Astrocyte (in vitro differentiated cells and primary cell): ENCODE results near the gene STRN3.

ENCODE experiments used
- CTCF ChIP-seq: IDR thresholded peaks from 2 replicates; pipeline ENCODE4 v1.5.1; 2011; ENCODE audit warnings: low read depth, mild to moderate bottlenecking, inconsistent platforms, low read length, moderate library complexity; ENCODE audit not compliant: insufficient read depth
- EZH2 ChIP-seq: IDR thresholded peaks from 2 replicates; pipeline ENCODE4 v1.6.1; 2012; ENCODE audit warnings: mild to moderate bottlenecking, low read length, inconsistent platforms; ENCODE audit not compliant: insufficient read depth

- no peak for TF ChIP-seq CTCF
- no peak for TF ChIP-seq EZH2
These were observed 33.1 kb downstream of the STRN3 start for GRCh38 chr14:30993071-30993470.
